NCI-H2196 (cell line): ENCODE measurements around the gene CD3D.

Source experiments
- DNase-seq: peaks from one replicate; lab custom pipeline; 2025; ENCODE audit not compliant: unreplicated experiment; lab: John Stamatoyannopoulos, UW

Gene CD3D

DNA sequence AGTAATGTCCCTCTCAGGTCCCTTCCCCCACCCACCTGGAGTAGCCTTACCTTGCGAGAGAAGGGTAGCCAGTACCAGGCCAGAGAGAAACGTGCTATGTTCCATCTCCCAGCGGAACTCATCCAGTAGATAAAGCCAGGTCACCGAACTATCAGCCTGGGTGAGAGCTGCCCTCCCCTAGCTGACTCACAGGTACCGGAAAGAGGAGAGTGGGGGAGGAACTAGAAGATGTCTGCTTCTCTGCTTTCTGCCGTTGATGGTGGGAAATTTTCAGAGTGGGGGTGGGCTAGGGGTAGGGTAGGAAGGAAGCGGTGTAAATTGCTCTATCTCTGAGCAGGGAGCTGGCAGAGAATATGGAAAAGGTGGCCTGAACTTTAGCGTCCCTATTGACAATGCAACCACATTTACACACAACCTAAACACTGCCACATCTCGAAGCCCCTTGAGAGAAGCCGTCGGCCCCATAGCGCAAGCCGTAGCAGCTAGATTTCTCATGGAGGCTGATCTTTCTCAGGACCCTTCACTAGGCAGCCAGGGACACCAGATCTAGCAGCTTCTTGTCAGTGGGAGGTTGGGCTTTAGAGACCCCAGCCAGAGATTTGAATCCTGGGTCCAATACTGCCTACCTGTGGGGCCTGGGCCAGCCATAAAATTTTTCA, at the start of gene CD3D:
Gene CD3D (minus strand): TSS at position 203 of the 659 bp plus-strand sequence. CDS start 98 bp downstream, at position 105.
- no peak for DNase-seq

DNA sequence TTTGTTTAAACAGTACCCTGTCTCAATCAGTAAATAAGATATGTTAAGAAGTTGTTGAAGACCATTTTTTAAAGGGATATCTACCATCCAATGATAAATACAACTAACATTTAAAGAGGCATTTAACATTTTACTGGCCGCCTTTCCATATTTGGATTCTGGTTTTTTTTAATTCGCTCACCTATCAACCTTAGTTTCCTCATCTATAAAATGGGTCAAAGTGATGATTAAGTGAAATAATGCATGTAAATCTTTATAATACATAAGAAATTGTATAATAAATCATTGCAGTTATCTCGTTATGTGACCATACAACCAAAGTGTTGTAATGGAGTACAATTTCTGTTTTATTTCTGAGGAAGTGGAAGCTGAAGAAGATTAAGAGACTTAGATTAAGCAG, 41.2 kb upstream of the CD3D start:
- no peak for DNase-seq

DNA sequence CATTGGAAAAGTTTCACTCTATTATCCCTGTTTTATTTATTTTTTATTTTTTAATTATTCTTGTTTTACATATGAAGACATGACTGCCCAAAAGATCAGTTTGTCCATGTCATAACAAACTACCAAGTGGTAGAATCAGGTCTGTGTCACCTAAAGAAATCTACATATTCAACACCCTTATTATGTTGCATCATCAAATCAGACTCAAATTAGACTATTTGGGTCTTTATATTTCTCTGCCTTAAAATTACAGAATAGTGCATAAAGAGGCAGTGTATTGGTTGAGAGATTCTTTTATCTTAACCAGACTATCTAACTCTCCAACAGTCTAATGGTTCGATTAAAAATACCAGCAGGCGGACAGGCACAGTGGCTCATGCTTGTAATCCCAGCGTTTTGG, 40.4 kb upstream of the CD3D start:
- DNase-seq: no peak

DNA sequence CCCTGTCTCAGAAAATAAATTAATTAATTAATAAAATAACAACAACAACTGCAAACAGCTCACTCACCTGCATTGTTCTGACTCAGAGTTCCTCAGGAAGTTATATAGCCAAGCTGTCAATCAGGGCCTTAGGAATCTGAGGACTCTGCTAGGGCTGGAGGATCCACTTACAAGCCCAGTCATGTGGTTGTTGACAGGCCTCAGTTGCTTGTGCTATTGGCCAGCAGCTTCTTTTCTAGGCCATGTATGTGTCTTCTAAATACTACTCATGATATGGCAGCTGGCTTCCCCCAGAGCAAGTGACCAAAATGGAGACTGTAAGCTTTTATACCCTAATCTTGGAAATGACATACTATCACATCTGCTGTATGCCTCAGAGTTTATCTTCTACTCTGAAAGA, 38.1 kb upstream of the CD3D start:
- DNase-seq: no peak

DNA sequence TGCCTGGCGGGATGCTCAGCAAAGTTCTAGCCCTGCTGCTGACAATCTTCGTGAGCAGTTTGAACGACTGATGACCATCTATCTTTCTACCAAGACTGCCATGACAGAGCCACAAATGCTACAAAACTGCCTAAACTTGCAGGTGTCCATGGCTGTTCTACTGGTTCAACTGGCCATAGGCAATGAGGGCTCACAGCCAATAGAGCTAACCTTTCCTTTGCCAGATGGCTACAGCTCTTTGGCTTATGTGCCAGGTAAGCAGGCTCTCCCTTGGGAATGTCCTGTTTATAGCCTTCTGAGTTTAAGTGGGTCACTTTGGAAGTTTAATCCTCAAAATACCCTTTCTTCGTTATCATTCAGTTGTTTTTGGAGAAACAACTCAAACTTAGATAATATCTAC, 37.0 kb upstream of the CD3D start:
- DNase-seq: no peak

DNA sequence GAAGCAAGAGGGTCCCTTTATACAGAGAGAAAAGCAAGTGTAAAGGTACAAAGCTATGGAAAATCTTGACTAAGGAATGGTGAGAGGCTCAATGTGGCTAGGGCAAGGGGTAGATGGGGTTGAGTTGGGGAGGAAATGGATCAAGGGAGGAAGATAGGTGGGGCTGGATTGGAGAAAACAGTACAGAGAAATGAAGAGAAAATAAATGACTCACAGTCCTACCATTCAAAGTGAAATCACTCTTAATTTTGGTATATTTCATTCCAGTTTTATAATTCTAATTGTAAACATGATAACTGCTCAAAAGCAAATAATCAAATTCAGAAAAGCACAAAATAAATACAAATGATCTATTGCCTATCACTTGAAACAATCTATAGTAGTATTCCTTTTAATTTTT, 33.5 kb upstream of the CD3D start:
- DNase-seq: no peak

DNA sequence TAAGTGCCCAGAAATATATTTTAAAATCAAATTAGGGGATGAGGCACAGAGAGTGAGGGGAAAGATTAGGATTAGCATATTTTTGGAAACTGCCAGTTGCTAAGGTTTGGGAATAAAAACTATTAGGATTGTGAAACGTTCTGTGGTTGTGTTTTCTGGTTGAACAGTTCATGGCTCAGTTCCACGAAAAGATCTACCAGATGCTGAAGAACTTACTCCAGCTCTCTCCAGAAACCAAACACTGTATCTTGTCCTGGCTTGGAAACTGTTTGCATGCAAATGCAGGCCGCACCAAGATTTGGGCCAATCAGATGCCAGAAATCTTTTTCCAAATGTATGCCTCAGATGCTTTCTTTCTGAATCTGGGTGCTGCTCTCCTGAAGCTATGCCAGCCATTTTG, 32.2 kb upstream of the CD3D start:
- no peak for DNase-seq

DNA sequence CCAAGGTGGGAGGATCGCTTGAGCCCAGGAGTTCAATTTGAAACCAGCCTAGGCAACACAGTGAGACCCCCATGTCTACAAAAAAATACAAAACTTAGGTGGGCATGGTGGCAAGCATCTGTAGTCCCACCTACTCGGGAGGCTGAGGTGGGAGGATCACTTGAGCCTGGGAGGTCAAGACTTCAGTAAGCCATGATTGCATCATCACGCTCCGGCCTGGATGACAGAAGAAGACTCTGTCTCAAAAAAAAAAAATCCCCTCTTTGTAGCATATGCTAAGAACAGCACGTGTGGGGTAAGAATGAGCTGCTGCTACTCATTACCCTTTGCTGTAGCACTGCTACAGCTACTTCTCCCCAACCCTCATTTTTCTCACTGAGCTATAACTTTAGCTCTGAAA, 31.4 kb upstream of the CD3D start:
- no peak for DNase-seq

DNA sequence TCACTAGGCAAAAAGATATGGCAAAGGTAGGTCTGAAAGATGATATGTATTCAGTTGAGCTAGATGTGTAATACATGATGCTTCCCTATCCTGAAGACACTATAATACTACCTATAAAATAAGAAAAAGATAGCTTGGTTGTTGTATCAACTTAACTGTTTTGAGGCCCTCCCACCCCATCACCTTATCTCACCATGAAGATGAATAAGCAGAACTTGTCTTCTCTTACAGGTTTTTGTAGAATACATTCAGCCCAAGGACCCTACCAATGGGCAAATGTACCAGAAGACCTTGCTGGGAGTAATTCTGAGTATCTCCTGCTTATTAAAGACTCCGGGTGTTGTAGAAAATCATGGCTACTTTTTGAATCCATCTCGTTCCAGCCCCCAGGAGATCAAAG, 30.8 kb upstream of the CD3D start:
- DNase-seq: no peak

DNA sequence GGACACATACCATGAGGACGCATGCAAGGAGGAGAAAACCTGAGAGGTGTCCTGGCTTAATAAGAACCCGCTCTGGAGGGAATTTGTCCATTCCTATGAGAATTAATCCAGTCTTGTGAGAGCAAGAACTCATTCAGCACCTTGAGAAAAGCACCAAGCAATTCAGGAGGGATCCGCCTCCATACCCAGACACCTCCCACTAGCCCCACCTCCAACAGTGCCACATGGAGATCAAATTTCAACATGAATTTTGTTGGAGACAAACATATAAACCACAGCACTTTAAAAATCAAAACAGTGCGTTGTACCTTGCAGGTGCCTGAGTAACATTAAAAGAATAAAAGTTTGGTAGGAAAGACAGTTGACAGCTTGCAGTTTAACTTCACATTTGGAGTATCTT, 28.3 kb upstream of the CD3D start:
- DNase-seq: no peak

DNA sequence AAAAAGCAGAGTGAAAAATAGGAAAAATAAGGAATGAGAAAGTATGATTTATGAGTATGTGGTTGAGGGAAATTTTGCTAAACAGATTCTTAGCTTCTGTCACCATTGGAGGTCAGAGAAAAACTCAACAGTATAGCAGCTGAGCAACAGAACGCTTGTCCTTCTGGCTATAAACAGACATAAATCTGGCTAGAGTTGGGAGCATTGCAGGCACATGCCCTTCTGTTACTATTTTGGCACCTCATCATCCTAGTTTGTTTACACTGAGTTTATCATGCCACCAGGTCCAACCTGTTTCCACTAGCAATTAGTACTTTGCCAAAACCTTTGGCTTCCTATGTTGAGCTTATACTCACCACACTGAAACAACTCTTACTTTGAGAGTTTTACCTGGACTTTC, 23.8 kb upstream of the CD3D start:
- no peak for DNase-seq

DNA sequence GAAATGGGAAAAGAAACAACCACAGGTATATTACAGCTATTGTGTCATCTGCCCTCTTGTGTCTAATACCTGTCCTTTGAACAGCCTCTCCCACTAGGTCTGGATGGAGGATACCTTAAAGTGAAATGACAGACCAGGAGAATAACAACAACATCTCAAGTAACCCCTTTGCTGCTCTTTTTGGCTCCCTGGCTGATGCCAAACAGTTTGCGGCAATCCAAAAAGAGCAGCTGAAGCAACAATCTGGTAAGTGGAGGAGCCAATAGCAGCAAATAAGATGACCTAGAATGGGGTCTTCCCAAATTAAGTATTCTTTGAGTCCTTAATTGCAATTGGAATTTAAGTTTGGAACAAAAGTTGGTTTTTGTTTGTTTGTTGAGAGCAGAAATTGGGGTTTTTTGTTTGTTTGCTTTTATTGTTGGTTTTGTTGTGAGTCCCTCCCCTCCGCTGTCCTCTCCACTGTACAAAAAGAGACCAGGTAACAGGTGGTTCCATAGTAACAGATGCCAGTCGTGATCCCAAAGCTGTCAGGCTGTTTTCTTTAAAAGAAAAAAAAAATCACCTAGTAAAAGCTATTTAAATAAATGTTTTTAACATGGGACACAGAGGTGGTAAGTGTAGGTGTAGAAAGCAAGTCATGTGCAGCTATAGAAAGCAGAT, 22.6 kb upstream of the CD3D start:
- no peak for DNase-seq

DNA sequence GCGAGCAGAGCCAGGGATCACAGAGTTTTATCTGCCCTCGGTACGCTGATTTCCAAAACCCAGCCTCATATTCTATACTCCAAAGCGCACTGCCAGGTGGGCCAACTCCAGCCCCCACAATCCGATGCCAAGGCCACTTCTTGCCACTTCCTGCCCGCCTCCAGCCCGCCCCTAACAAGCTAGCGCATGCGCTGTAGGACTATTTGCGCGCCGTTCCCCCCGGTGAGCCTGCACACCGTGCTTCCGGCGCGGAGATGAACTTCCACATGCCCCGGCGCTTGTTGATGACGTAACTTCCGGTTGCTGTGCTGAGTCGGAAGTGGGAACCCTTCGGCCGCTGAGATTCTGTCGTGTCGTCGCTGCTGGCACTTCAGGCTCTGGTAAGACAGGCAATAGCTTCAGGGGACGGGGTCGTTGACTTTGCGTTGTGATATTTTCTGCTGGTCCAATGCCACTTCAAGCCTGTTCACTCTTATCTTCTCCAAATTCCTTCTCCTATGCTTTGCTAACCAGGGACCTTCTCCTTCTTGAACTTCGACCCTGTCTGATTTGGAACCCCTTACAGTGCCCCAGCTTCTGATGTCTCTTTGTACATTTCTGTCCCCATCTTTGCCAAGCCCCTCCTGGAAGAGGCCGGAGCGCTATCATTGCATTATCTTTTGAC, 16.9 kb upstream of the CD3D start, which contains the start of gene UBE4A:
Gene UBE4A (plus strand): TSS at position 306 of the 664 bp plus-strand sequence. CDS start 5,481 bp downstream, outside the sequence.
- peak; percentile 95 for DNase-seq

DNA sequence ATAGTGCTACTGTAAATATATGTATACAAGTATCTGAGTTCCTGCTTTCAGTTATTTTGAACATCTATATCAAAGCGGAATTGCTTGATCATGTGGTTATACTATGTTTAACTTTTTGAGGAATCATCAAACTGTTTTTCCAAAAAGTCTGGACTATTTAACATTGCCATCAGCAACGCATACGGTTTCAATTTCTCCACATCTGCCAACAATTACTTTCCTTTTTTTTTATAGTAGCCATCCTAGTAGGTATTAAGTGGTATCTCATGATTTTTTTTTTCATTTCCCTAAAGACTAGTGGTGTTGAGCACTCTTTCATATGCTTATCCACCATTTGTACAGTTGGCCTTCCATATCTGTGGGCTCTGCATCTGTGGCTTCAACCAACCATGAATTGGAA, 15.6 kb upstream of the CD3D start:
- DNase-seq: peak; percentile 6

DNA sequence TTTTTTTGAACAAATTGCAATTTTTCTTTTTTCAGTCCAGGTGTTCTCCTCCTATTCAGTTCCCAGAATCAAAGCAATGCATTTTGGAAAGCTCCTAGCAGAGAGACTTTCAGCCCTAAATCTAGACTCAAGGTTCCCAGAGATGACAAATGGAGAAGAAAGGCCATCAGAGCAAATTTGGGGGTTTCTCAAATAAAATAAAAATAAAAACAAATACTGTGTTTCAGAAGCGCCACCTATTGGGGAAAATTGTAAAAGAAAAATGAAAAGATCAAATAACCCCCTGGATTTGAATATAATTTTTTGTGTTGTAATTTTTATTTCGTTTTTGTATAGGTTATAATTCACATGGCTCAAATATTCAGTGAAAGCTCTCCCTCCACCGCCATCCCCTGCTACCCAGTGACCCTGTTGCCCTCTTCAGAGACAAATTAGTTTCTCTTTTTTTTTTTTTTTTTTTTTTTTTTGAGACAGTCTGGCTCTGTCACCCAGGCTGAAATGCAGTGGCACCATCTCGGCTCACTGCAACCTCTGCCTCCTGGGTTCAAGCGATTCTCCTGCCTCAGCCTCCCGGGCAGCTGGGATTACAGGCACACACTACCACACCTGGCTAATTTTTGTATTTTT, 10.7 kb upstream of the CD3D start:
- DNase-seq: peak; percentile 27

DNA sequence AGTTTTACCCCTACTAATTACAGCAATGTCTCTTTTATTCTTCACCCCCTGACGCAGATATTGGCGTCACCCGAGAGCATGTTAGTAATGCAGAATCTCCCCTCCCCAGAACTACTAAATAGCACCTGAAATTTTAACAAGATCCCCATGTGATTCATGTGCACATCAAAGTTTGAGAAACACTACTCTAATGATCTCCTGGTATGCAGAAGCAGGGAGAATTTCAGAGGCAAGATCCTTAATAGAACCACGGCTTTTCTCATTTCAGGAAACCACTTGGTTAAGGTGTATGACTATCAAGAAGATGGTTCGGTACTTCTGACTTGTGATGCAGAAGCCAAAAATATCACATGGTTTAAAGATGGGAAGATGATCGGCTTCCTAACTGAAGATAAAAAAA, 7.0 kb upstream of the CD3D start:
- DNase-seq: no peak

DNA sequence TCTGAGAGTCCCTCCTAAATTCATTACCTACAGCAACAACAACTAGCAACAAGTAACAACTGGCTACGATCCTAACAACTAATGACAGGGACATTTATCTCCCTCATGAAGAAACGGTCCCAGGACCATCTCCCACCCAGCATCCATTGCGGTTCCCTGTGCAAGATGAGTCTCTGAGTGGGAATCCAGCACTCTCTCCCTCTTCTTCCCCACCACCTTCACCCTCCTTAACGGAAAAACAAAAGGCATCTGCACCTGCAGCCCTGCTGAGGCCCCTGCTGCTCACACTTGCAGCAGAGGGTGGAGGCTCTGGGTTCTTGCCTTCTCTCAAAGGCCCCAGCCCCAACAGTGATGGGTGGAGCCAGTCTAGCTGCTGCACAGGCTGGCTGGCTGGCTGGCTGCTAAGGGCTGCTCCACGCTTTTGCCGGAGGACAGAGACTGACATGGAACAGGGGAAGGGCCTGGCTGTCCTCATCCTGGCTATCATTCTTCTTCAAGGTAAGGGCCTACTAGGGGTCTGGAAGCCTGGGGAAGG, 1.5 kb upstream of the CD3D start, which contains the start of gene CD3G:
Gene CD3G (plus strand): TSS at position 364 of the 535 bp plus-strand sequence. CDS start 80 bp downstream, at position 444.
- no peak for DNase-seq

DNA sequence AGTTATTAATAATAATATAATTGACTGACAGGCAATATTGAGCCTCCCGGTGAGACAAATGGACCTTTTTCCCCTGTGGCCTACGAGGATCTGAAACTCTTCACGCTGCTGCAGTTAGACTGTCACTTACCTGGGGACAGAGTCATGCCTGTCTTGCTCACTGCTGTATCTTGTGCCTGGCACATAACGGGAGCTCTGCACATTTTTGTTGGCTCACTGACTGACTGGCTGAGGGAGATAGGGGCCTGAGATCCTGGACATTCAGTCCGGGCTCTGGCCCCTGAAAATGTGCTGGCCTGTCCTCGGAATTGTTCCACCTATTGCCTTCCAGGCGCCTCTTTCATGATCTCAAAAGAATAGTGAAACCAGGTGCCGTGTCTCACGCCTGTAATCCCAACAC, 743 bp upstream of the CD3D start:
- no peak for DNase-seq

DNA sequence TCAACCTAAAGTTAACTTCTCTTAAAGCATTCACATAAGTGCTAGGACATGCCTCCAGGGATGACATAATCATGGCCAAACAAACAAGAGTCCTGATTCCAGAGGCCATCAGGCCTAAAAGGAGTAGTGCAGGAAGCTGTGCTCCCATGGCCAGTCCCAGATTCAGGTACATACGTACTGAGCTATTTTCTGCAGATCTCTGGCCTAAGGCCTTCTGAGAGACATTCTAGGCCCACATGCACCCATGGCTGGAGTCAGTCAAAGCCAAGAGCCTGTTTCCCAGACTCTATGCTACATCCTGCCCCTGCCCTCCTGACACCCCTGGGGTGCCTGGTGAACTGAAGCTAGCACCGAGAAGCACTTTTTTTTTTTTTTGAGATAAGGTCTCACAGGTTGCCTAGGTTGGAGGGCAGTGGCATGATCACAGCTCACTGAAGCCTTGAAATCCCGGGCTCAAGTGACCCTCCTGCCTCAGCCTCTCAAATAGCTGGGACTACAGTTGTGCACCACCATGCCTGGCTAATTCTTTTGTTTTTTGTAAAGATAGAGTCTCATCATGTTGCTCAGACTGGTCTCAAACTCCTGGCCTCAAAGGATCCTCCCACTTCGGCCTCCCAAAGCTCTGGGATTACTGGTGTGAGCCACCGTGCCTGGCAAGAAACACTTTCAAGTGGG, 553 bp downstream of the CD3D start:
- DNase-seq: no peak

DNA sequence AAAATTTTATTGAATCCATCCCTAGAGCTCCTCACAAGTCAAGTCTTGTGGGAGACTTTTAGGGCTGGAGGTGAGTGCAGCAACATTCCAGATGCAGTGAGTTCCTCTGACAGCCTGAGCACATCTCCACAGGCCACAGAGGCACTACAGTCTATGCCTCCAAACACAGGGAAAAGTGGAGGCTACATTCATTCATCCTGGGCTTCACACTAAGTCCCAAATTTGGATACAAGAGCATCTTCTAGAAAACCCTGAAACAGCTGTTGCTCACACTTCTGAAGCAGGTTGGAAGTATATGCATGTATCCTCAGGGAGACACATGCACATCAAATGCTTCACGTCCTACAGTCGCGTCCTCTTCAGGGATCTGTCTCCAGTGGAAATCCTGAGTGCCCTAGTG, 1.2 kb downstream of the CD3D start:
- no peak for DNase-seq

DNA sequence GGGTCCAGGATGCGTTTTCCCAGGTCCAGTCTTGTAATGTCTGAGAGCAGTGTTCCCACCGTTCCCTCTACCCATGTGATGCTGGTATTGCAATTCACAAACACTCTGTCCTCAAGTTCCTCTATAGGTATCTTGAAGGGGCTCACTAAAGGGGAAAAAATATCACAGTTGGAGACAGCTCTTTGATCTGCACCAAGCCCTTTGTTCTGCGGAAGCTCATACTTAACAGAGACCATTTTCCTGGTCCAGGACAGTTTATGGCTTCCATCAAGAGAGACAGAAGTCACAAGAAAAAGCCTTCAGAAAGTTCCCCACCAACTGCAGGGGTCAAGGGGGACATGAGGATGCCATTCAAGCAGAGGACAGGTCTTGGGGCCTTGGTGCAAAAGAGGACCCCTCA, 2.1 kb downstream of the CD3D start:
- no peak for DNase-seq
